ENCODE measurements around the gene ZNF284.

- TF ChIP-seq CTCF (IDR thresholded peaks at IDR 0.05; ENCODE audit: low read length) (no peak), EZH2 (optimal IDR thresholded peaks at IDR 0.05; ENCODE audit: low read depth, low read length) (no peak)
Measured at GRCh38 chr19:44109458-44109857, 37.5 kb downstream of the ZNF284 start.

All from MM.1S (cell line).